IPS DF 6.9 (cell line): ENCODE results near the gene STX8.

Experiments used
- DNase-seq: peaks from one replicate; pipeline ENCODE4 v3.0.0-alpha.2; 2013; ENCODE audit warnings: low read depth, low spot score
- H3K27ac ChIP-seq: one replicate; pipeline ENCODE4 v1.5.1; 2013; ENCODE audit warnings: low read length, control low read depth
- H3K27me3 ChIP-seq: 2 replicates; pipeline ENCODE4 v1.6.1; 2013; ENCODE audit warnings: mild to moderate bottlenecking, low read length; ENCODE audit not compliant: control insufficient read depth, insufficient read depth
- H3K36me3 ChIP-seq: 2 replicates; pipeline ENCODE4 v1.6.1; 2013; ENCODE audit warnings: low read length; ENCODE audit not compliant: control insufficient read depth, insufficient read depth
- H3K4me1 ChIP-seq: 2 replicates; pipeline ENCODE4 v1.6.1; 2013; ENCODE audit warnings: low read length; ENCODE audit not compliant: control insufficient read depth, insufficient read depth
- H3K4me3 ChIP-seq: 2 replicates; pipeline ENCODE4 v1.5.1; 2013; ENCODE audit warnings: mild to moderate bottlenecking, low read length
- H3K9me3 ChIP-seq: 2 replicates; pipeline ENCODE4 v1.6.1; 2013; ENCODE audit warnings: low read length, inconsistent platforms; ENCODE audit not compliant: control insufficient read depth, insufficient read depth
- WGBS: extraction: QIAGEN DNeasy Blood & Tissue Kit; methylation state at CpG from one replicate; pipeline ENCODE4 v1.1.7; 2013; ENCODE audit warnings: mixed read lengths, missing lambda C conversion rate; ENCODE audit not compliant: insufficient read length, insufficient coverage; 5-methylcytosine and 5-hydroxymethylcytosine counted together

STX8 gene

GRCh38 chr17:9512323-9513168 lies 63.1 kb downstream of the STX8 start:
- H3K4me1 ChIP-seq = no peaks in the 10 kb centered on the region
- WGBS = no CpG with 5 or more reads among the region's 4 CpGs
- H3K36me3 ChIP-seq = no peaks in the 10 kb centered on the region
- H3K9me3 ChIP-seq = no peaks in the 10 kb centered on the region
- H3K4me3 ChIP-seq = no peak overlapping the region
- no peaks in the 10 kb centered on the region for H3K27me3 ChIP-seq
- no peak for DNase-seq
- no peak overlapping the region for H3K27ac ChIP-seq

- Histone ChIP-seq H3K36me3 (no peaks in the 10 kb centered on the region), H3K4me1 (no peaks in the 10 kb centered on the region), H3K27ac (no peak overlapping the region), H3K4me3 (no peak overlapping the region), H3K27me3 (no peaks in the 10 kb centered on the region), H3K9me3 (no peaks in the 10 kb centered on the region)
- WGBS = no CpG with 5 or more reads among the region's 1 CpG
- no peak for DNase-seq
These were observed 66.3 kb downstream of the STX8 start for GRCh38 chr17:9509236-9509816.

- H3K9me3 ChIP-seq = no peaks in the 10 kb centered on the region
- no CpG with 5 or more reads among the region's 5 CpGs for WGBS
- no peaks in the 10 kb centered on the region for H3K36me3 ChIP-seq
- H3K4me1 ChIP-seq = no peaks in the 10 kb centered on the region
- no peak for DNase-seq
- no peak overlapping the region for H3K27ac ChIP-seq
- no peak overlapping the region for H3K4me3 ChIP-seq
- no peaks in the 10 kb centered on the region for H3K27me3 ChIP-seq
These were observed 76.6 kb downstream of the STX8 start for GRCh38 chr17:9499041-9499440.

GRCh38 chr17:9498490-9498889 lies 77.1 kb downstream of the STX8 start:
- Histone ChIP-seq H3K36me3 (no peaks in the 10 kb centered on the region), H3K4me3 (no peak overlapping the region), H3K4me1 (no peaks in the 10 kb centered on the region), H3K9me3 (no peaks in the 10 kb centered on the region), H3K27ac (no peak overlapping the region), H3K27me3 (no peaks in the 10 kb centered on the region)
- DNase-seq = no peak
- WGBS = no CpG with 5 or more reads among the region's 3 CpGs

- H3K36me3 ChIP-seq = no peaks in the 10 kb centered on the region
- WGBS = no CpG with 5 or more reads among the region's 5 CpGs
- H3K4me3 ChIP-seq = no peak overlapping the region
- H3K27ac ChIP-seq = no peak overlapping the region
- no peaks in the 10 kb centered on the region for H3K9me3 ChIP-seq
- no peak for DNase-seq
- H3K4me1 ChIP-seq = no peaks in the 10 kb centered on the region
- no peaks in the 10 kb centered on the region for H3K27me3 ChIP-seq
These were observed 87.1 kb downstream of the STX8 start for GRCh38 chr17:9488556-9488955.

GRCh38 chr17:9487406-9487805 lies 88.2 kb downstream of the STX8 start:
- Histone ChIP-seq H3K4me3 (no peak overlapping the region), H3K9me3 (no peaks in the 10 kb centered on the region), H3K36me3 (no peaks in the 10 kb centered on the region), H3K27me3 (no peaks in the 10 kb centered on the region), H3K27ac (no peak overlapping the region), H3K4me1 (no peaks in the 10 kb centered on the region)
- no peak for DNase-seq
- WGBS = no CpG with 5 or more reads among the region's 7 CpGs

- no peak overlapping the region for H3K27ac ChIP-seq
- H3K4me3 ChIP-seq = no peak overlapping the region
- H3K4me1 ChIP-seq = no peaks in the 10 kb centered on the region
- H3K9me3 ChIP-seq = no peaks in the 10 kb centered on the region
- no peaks in the 10 kb centered on the region for H3K27me3 ChIP-seq
- H3K36me3 ChIP-seq = no peaks in the 10 kb centered on the region
- no peak for DNase-seq
- WGBS = no CpG with 5 or more reads among the region's 2 CpGs
These were observed 90.8 kb downstream of the STX8 start for GRCh38 chr17:9484789-9485188.

GRCh38 chr17:9479964-9480363 lies 95.7 kb downstream of the STX8 start:
- H3K4me1 ChIP-seq = no peaks in the 10 kb centered on the region
- DNase-seq = no peak
- no peaks in the 10 kb centered on the region for H3K9me3 ChIP-seq
- H3K27me3 ChIP-seq = no peaks in the 10 kb centered on the region
- no peak overlapping the region for H3K4me3 ChIP-seq
- no peaks in the 10 kb centered on the region for H3K36me3 ChIP-seq
- WGBS = no CpG with 5 or more reads among the region's 4 CpGs
- no peak overlapping the region for H3K27ac ChIP-seq

GRCh38 chr17:9478889-9479288 lies 96.7 kb downstream of the STX8 start:
- H3K27ac ChIP-seq = no peak overlapping the region
- H3K4me1 ChIP-seq = 0 out of 2 replicates have a peak, but pooled peaks cover under 1% of the 10 kb centered on the region
- no peaks in the 10 kb centered on the region for H3K9me3 ChIP-seq
- H3K36me3 ChIP-seq = no peaks in the 10 kb centered on the region
- no CpG with 5 or more reads among the region's 3 CpGs for WGBS
- H3K4me3 ChIP-seq = no peak overlapping the region
- DNase-seq = no peak
- no peaks in the 10 kb centered on the region for H3K27me3 ChIP-seq

- Histone ChIP-seq H3K27ac (no peak overlapping the region), H3K4me1 (0 out of 2 replicates have a peak, but pooled peaks cover 2% of the 10 kb centered on the region), H3K9me3 (no peaks in the 10 kb centered on the region), H3K27me3 (no peaks in the 10 kb centered on the region), H3K4me3 (no peak overlapping the region), H3K36me3 (no peaks in the 10 kb centered on the region)
- no peak for DNase-seq
- WGBS = no CpG with 5 or more reads among the region's 4 CpGs
These were observed 100.4 kb downstream of the STX8 start for GRCh38 chr17:9475101-9475658.
